Measurements from ENCODE around the gene SMIM44. TPM values are rescaled to one million over a fixed set of nuclear protein-coding genes. Genes with fewer than 3 reads are reported as not detected.

Gene SMIM44
- total RNA-seq, 2 experiments from 2014 or later, result not detected

- CTCF ChIA-PET, result no interaction called here
- peaks cover 11% of the 10 kb centered on the region for H3K4me1 Mint-ChIP-seq
- no peak overlapping the region for H3K27ac Mint-ChIP-seq
- H3K27me3 Mint-ChIP-seq, result no peaks in the 10 kb centered on the region
- H3K36me3 Mint-ChIP-seq, result peaks cover 6% of the 10 kb centered on the region
- no peak for ATAC-seq
- DNase-seq, result no peak
- no peak overlapping the region for H3K4me3 Mint-ChIP-seq
- no peaks in the 10 kb centered on the region for H3K9me3 Mint-ChIP-seq (ENCODE audit: low read depth)
Observed at GRCh38 chr19:3433313-3433712, 49.9 kb downstream of the SMIM44 start.

Other genes starting within 250 kb of the SMIM44 start
- gene NFIC, start 116.9 kb downstream of the SMIM44 start, total RNA-seq, result 10 to 100 TPM; 14.0 to 15.1 TPM
- 1 to 10 TPM; 1.1 to 2.3 TPM for gene SMIM24, start 2.9 kb downstream of the SMIM44 start, total RNA-seq
- gene DOHH, start 17.2 kb upstream of the SMIM44 start, total RNA-seq, result 10 to 100 TPM; 13.3 to 17.0 TPM
- 10 to 100 TPM; 61.4 to 79.1 TPM for gene FZR1, start 22.9 kb upstream of the SMIM44 start, total RNA-seq
- gene TEKTIP1, start 55.7 kb upstream of the SMIM44 start, total RNA-seq, result 1 to 10 TPM; 5.7 to 7.2 TPM
- 10 to 100 TPM; 54.8 to 71.4 TPM for gene MFSD12, start 74.1 kb upstream of the SMIM44 start, total RNA-seq
- gene HMG20B, start 89.5 kb upstream of the SMIM44 start, total RNA-seq, result 10 to 100 TPM; 50.7 to 51.7 TPM
- under 1 TPM; 0.15 to 0.23 TPM for gene GIPC3, start 102.0 kb upstream of the SMIM44 start, total RNA-seq
- under 1 TPM; 0.26 to 0.54 TPM for gene TBXA2R, start 123.4 kb upstream of the SMIM44 start, total RNA-seq
- gene CACTIN, start 143.3 kb upstream of the SMIM44 start, total RNA-seq, result 10 to 100 TPM; 33.4 to 33.7 TPM
- gene PIP5K1C, start 217.0 kb upstream of the SMIM44 start, total RNA-seq, result 10 to 100 TPM; 23.9 to 37.7 TPM
- gene TJP3, start 224.9 kb upstream of the SMIM44 start, total RNA-seq, result 1 to 10 TPM; 1.0 to 1.3 TPM